Kidney (tissue), 14 donors: ENCODE data around the gene PSMD9. TPM values are rescaled to one million over a fixed set of nuclear protein-coding genes. Genes with fewer than 3 reads are reported as not detected.

Source experiments
- DNase-seq, 5 donors: peaks; one replicate each; pipeline ENCODE4 v3.0.0-alpha.2; 2013 to 2020
- FAIRE-seq: peaks from 2 replicates; lab custom pipeline; 2012; peaks lifted over from hg19 to GRCh38; lab: Jason Lieb, UNC
- H3K27ac ChIP-seq, 2 donors: one replicate each; pipeline ENCODE4 v1.7.0; 2013; ENCODE audit warnings: low read depth in 2 of 2, low read length in 2 of 2, inconsistent platforms in 1 of 2
- H3K27me3 ChIP-seq: one replicate; pipeline ENCODE4 v1.7.1; 2013; ENCODE audit warnings: low read length, inconsistent platforms; ENCODE audit not compliant: control insufficient read depth, insufficient read depth
- H3K36me3 ChIP-seq, 3 donors: one replicate each; pipeline versions ENCODE4 v1.7.0 to v1.7.1; 2013; ENCODE audit warnings: low read length in 3 of 3, control low read depth in 1 of 3, inconsistent platforms in 1 of 3; ENCODE audit not compliant: insufficient read depth in 3 of 3, control insufficient read depth in 2 of 3
- H3K4me1 ChIP-seq, 3 donors: one replicate each; pipeline versions ENCODE4 v1.7.0 to v1.7.1; 2013; ENCODE audit warnings: low read length in 3 of 3, inconsistent platforms in 1 of 3, low read depth in 1 of 3; ENCODE audit not compliant: control insufficient read depth in 2 of 3, insufficient read depth in 2 of 3
- H3K4me3 ChIP-seq, 3 donors: one replicate each; pipeline versions ENCODE4 v1.7.0 to v1.8.1; 2013; ENCODE audit warnings: low read length in 3 of 3, control low read depth in 1 of 3, inconsistent platforms in 1 of 3
- H3K9ac ChIP-seq, 3 donors: one replicate each; pipeline versions ENCODE4 v1.7.0 to v1.7.1; 2013; ENCODE audit warnings: low read length in 3 of 3, control low read depth in 1 of 3, inconsistent platforms in 1 of 3
- H3K9me3 ChIP-seq, 3 donors: one replicate each; pipeline versions ENCODE4 v1.7.0 to v1.7.1; 2013; ENCODE audit warnings: low read length in 3 of 3, control low read depth in 1 of 3, inconsistent platforms in 1 of 3; ENCODE audit not compliant: control insufficient read depth in 2 of 3, insufficient read depth in 1 of 3
- CTCF ChIP-seq: IDR thresholded peaks from 3 replicates; pipeline ENCODE4 v1.5.1; 2012; ENCODE audit warnings: mild to moderate bottlenecking, moderate library complexity, borderline replicate concordance; ENCODE audit not compliant: insufficient read depth; ENCODE audit errors: extremely low read depth
- intact Hi-C: fragments of 100-400 bp; cut with DNase I; formaldehyde crosslinking; loops from one replicate; pipeline ENCODE4 v1.11.1; 2022
- polyA plus RNA-seq: library from polyadenylated mRNA; stranded (reverse); fragments of 350-450 nt; fragmentation: Illumina TruSeq; extraction: RNeasy Lipid Tissue Mini Kit (QIAGEN cat#74804); gene quantifications from one replicate; pipeline ENCODE4 v1.2.3, GENCODE V29; 2014; ENCODE audit warnings: low read depth, low replicate concordance; ENCODE audit not compliant: insufficient read depth
- total RNA-seq: library from RNA; stranded (reverse); fragmentation: NEBNext Ultra II Directional; extraction: Animal tissue kit (Norgen Biotek cat#: 25700); gene quantifications from one replicate; pipeline ENCODE4 v1.2.1, GENCODE V29; 2021
- donor health status: control.
- donor health status: control.
- donor health status: control.
- donor health status: control.
- donor health status: control.
- donor health status: DM: yes; HTN: yes; CAD: no.
- donor health status: Normal renal cell carcinoma (clear cell type).

The PSMD9 gene
- total and polyA plus RNA-seq, 2 donors from 2014 or later = 54.9 to 115 TPM

- DNase-seq = no peak
- H3K9ac ChIP-seq = no peak overlapping the region
- peaks cover 3 to 10% (median 7%) of the 10 kb centered on the region in 3 donors for H3K36me3 ChIP-seq
- H3K4me3 ChIP-seq = no peak overlapping the region
- H3K9me3 ChIP-seq = no peaks in the 10 kb centered on the region
- no peak for FAIRE-seq
- no peaks in the 10 kb centered on the region for H3K4me1 ChIP-seq
- no peak for TF ChIP-seq CTCF
- H3K27ac ChIP-seq = no peak overlapping the region
- H3K27me3 ChIP-seq = no peaks in the 10 kb centered on the region
- intact Hi-C loops = no loop called here
Observed at GRCh38 chr12:121908702-121909101, 20.1 kb downstream of the PSMD9 start.

DNA sequence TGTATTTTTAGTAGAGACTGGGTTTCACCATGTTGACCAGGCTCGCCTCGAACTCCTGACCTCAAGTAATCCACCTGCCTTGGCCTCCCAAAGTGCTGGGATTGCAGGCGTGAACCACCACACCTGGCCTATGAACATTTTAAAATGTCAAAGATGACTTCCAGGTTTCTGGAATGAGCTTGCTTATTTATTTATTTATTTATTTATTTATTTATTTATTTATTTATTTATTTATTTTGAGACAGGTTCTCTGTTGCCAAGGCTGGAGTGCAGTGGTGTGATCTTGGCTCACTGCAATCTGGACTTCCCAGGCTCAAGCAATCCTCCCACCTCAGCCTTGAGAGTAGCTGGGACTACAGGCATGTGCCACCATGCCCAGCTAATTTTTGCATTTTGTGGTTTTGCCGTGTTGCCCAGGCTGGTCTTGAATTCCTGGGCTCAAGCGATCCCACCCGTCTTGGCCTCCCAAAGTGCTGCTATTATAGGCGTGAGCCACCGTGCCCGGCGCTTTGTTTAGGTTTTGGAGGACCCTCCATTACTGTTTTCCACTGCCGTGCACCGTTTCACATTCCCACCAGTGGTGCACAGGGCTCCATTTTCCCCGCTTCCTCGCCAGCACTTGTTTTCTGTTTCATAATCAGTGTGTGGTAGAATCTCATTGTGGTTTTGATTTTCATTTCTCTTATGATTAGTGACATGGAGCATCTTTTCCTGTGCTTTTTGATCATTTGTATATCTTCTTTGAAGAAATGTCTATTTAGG is 23.4 kb downstream of the PSMD9 start:
- Histone ChIP-seq H3K36me3 (peaks cover 3 to 16% (median 12%) of the 10 kb centered on the region in 3 donors), H3K27ac (no peak overlapping the region), H3K9me3 (no peaks in the 10 kb centered on the region), H3K27me3 (no peaks in the 10 kb centered on the region), H3K9ac (no peak overlapping the region), H3K4me1 (no peaks in the 10 kb centered on the region), H3K4me3 (no peak overlapping the region)
- intact Hi-C loops = no loop called here
- no peak for DNase-seq
- no peak for TF ChIP-seq CTCF
- FAIRE-seq = no peak

DNA sequence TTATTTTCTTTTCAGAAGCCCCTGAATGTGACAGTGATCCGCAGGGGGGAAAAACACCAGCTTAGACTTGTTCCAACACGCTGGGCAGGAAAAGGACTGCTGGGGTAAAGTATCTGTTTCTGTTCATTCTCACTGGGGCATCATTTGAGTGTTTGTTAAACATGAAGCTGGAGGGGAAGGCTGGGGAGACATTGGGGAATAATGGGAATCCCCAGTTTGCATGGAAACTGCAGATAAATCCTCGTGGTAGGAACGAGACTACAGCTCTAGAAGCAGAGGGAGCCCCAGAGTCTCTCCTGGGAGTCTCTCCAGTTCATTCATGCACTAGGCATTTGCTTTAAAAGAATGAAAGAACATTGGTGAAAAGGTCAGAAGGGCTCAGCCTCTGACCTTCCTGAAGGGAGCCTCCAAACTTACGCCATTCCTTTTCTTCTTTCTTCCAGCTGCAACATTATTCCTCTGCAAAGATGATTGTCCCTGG is 27.3 kb downstream of the PSMD9 start:
- FAIRE-seq = no peak
- Histone ChIP-seq H3K9me3 (no peaks in the 10 kb centered on the region), H3K27me3 (no peaks in the 10 kb centered on the region), H3K4me1 (peaks cover 0 to 2% (median 0%) of the 10 kb centered on the region in 3 donors), H3K36me3 (peaks cover 0 to 16% (median 15%) of the 10 kb centered on the region in 3 donors), H3K9ac (no peak overlapping the region), H3K4me3 (no peak overlapping the region), H3K27ac (no peak overlapping the region)
- intact Hi-C loops = no loop called here
- no peak for DNase-seq
- no peak for TF ChIP-seq CTCF
